GM12873 (cell line): ENCODE results near the gene LTBP2.

Experiments used
- TF ChIP-seq, protein P1 (sequence below): IDR thresholded peaks from 2 replicates; pipeline ENCODE4 v1.5.1; 2012; ENCODE audit warnings: low read depth, mild to moderate bottlenecking, moderate library complexity, low read length, control low read depth; ENCODE audit not compliant: insufficient read depth; ENCODE audit errors: missing control alignments

The LTBP2 gene

GRCh38 chr14:74562515-74563232 is 49.4 kb downstream of the LTBP2 start:
- TF ChIP-seq, protein P1, sequence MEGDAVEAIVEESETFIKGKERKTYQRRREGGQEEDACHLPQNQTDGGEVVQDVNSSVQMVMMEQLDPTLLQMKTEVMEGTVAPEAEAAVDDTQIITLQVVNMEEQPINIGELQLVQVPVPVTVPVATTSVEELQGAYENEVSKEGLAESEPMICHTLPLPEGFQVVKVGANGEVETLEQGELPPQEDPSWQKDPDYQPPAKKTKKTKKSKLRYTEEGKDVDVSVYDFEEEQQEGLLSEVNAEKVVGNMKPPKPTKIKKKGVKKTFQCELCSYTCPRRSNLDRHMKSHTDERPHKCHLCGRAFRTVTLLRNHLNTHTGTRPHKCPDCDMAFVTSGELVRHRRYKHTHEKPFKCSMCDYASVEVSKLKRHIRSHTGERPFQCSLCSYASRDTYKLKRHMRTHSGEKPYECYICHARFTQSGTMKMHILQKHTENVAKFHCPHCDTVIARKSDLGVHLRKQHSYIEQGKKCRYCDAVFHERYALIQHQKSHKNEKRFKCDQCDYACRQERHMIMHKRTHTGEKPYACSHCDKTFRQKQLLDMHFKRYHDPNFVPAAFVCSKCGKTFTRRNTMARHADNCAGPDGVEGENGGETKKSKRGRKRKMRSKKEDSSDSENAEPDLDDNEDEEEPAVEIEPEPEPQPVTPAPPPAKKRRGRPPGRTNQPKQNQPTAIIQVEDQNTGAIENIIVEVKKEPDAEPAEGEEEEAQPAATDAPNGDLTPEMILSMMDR: no peak

GRCh38 chr14:74558655-74559054 is 53.4 kb downstream of the LTBP2 start:
- TF ChIP-seq, protein P1: no peak

GRCh38 chr14:74557691-74558090 is 54.3 kb downstream of the LTBP2 start:
- TF ChIP-seq, protein P1: no peak

- TF ChIP-seq, protein P1: no peak
These were observed 56.5 kb downstream of the LTBP2 start for GRCh38 chr14:74555476-74556050.

- TF ChIP-seq, protein P1: no peak
These were observed 57.2 kb downstream of the LTBP2 start for GRCh38 chr14:74554742-74555362.

- TF ChIP-seq, protein P1: no peak
These were observed 59.4 kb downstream of the LTBP2 start for GRCh38 chr14:74552623-74553022.

DNA sequence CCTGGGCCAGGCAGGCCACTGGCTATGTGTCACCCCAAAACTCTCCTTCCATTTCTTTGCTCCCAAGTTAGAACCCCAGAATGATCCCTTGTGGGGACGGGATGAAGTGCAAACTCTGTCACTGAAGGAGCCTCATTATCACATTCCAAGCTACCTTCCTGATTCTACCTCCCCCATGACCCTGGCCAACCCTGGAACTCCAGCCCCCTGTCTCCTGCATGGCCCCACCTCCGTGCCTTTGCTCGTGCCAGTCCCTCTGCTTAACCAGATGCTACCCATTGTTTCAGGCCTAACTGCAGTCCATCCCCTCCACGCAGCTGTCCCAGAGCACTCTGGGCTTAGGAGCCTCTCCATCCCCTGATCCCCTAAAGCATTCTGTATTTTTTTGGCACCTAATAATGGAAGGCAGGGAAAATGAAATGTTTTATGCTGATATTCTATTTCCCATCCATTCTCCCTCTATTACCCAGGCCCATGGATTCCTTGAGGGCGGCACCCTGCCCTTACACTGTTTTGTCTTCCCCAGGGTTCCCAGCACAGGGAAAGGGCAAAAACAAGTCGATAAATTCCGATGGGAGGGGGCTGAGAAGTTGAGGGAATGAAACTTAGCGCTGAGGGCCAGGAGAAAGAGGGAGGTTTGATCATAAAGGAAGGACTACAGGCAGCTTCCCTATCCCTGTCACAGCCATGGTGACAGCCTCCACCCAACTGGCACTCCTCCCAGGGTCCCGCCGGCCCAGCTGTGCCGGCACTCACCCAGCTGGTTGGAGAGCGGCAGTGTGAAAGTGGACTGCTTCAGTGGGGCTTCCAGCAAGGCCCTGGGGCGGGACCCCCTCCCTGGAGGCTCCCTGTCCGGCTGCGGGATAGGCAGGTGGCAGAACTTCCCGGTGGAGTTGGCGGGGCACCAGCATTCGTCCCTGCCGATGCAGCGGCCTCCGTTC is 60.3 kb downstream of the LTBP2 start:
- TF ChIP-seq, protein P1: no peak
